HG02798 (cell line): ENCODE results near the gene TMPRSS4.

Experiments used
- ATAC-seq: cut with Tn5 transposase; IDR thresholded peaks from one replicate; pipeline ENCODE4 v1.9.1; 2021; ENCODE audit warnings: mild to moderate bottlenecking; ENCODE audit not compliant: unreplicated experiment, poor library complexity

The TMPRSS4 gene

DNA sequence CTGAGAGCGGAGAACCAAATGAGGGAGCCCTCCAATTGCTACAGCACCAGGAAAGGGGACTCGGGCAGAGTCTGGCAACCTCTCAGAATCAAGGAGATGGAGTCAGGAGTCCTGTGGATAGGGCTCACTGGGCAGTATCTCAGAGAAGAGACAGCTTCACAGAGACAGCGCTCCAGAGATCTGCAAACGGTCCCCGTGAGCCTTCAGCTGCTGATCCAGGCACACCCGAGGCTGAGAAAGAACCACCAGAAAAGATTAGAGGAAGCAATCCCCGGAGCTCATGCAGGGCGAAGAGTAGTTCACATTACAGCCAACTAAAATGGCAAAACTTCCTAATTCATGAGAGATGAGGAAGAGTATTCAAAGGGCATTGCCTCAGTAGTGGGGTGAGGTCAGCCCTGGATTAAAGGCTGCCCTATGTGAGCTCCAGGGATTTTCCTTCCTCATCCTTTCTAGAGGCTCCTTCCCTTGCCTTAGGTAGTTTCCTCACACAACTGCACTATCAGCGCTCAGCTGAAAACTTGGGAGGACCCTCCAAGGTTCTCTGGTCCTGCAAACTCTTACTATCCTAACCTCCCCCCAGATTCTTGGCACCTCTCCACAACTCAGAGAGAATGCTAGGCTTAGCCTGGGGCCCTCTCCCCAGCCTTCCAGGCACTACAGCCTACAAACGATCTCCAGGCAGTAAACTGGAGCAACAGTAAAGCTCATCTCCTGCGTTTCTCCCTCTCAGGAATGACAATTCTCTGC lies 52.0 kb downstream of the TMPRSS4 start:
- ATAC-seq: no peak

DNA sequence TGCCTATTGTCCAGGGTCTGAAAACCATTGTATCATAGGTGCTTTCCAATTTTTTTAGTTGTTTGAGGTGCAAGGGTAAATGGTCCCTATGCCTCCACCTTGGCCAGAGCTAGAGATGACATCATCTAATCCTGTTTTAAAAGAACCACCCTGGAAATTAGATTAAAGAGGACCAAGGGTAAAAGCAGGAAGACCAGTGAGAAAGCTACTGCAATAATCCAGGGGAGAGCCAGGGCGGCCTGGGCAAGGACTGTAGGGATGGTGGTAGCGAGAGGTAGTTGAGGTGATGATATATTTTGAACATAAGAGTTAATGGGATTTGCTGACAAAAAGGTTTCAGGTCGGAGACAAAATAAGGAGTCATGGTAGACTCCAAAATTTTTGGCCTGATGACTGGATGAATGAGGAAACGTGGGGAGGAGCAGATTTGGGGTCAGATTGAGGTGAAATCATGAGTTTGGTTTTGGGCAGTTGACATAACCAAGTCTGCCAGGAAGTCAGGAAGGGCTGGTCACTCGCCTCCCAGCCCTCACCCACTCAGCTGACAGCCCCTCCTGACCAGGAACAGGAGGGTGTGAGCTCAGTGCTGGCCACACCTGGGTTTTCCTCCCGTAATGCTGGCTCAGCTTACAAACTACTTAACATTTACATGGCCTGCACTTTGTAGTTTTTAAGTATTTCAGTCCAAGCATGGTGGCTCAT lies 52.7 kb downstream of the TMPRSS4 start:
- no peak for ATAC-seq

GRCh38 chr11:118132385-118133151 lies 55.7 kb downstream of the TMPRSS4 start:
- no peak for ATAC-seq

DNA sequence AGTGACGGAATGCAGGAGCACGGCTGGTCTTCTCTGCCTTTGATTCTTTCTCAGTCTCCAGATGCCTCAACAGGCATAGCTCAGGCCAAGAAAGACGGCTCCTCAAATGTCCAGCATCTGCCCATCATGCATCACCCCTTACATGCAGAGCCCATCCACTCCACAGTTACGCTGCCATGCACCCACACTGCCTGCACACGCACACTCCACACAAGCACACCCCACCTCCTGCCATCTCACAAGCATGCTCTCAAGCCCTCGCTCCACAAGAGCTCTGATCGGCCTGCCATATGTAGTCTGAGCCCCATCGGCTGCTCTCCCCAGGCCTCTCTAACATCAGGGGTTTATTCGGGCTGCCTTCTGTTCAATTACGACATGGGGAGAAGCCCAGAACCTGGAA lies 56.9 kb downstream of the TMPRSS4 start:
- ATAC-seq: no peak

DNA sequence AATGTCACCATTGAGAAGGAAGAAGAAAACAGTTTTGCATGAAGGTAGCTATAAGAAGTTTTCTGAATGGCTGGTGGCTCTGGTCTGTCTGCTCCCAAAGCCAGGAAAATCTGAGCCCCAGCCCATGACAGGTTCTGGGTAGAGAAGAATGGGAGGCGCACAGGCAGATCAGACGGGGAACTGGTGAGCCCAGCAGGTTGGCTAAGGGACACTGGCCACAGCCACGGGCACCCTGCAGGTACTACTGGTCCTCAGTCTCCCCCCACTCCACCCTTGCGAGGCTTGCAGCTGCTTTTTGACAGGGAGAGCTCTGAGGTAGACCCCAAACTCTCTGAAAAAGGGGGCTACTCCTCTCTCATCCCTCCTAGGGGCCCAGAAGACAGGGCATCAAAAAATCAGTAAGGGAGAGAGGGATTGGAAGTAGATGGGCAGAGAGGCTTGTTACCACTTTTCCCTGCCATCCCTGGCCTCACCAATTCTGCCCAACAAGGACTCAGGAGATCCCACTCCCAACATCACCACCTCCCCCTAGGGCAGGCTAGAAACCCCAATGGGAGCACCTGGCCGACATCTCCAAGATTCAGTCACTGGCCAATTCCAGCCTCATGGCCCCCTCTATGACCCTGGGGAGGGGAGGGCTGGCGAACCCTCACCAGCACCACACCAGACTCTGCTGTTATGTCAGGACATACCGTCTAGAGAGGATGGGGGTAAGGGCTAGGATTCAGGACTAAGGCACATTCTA lies 58.3 kb downstream of the TMPRSS4 start:
- no peak for ATAC-seq

GRCh38 chr11:118135796-118136165 lies 58.9 kb downstream of the TMPRSS4 start:
- no peak for ATAC-seq

DNA sequence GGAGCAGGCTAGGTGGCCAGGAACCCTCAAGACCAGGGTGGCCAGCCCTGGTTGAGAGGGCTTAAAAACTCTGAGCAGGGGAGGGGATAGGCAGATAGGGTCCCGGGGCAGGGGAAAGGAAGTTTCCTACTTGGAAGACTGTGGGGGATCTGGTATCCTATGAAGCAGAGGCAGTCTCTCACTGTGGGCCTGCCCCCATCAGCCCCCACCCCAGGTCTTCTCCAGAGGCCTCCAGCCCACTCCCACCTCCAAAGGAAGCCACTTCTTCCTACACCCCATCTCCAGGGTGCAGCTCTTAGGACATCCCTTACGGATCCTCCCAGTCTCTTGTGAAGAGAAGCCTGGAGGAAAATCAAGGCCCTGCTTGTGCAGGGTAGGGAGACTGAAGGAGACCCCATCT lies 59.5 kb downstream of the TMPRSS4 start:
- ATAC-seq: no peak

DNA sequence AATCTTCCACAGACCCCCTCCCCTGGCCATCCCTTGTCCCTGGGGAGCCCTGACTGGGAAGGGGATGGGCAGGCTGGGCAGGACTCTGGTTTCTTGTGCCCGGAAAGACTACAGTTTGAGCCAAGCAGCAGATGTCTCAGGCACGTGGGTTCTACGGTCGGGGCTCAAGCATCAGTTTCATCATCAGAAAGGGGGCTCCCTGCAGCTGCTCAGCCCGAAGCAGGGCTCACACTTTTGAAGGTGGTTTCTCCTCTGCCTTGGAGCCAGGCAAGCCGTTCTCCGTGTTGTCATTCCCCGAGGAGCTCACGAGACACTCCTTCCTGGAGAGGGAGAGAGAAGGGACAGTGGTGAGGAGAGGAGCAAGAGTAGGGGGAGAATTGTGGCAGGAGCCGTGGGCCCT lies 59.9 kb downstream of the TMPRSS4 start:
- ATAC-seq: no peak

DNA sequence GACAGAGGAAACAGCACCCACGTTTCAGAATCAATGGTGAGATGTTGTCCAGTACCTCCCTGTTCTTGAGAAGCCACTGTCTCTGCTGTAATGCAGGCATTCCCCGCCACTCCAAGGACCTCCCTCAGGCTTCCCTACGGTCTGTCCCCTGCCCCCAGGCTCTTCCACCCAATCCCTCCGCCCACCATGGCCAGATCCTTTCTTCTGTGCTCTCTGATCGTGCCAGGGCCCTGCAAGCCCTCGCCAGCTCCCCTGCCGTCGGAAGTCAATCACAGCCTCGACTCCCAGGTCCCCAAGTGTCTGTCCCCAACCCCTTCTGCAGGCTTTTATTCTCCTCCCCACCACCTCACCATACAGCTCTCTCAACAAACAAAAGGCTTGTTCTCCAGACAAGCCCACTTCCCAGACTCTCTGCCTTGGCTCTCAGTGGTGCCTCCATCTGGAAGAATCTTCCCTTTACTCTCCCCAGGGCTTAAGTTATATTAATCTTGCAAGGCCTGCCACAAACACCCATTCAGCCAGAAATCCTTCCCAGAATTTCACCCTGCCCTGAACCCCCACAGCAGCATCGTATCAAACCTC lies 62.1 kb downstream of the TMPRSS4 start:
- ATAC-seq: no peak

GRCh38 chr11:118139578-118139977 lies 62.7 kb downstream of the TMPRSS4 start:
- ATAC-seq: no peak

- ATAC-seq: no peak
Observed at GRCh38 chr11:118142081-118142480, 65.2 kb downstream of the TMPRSS4 start.

- no peak for ATAC-seq
Observed at GRCh38 chr11:118142809-118143208, 65.9 kb downstream of the TMPRSS4 start.

DNA sequence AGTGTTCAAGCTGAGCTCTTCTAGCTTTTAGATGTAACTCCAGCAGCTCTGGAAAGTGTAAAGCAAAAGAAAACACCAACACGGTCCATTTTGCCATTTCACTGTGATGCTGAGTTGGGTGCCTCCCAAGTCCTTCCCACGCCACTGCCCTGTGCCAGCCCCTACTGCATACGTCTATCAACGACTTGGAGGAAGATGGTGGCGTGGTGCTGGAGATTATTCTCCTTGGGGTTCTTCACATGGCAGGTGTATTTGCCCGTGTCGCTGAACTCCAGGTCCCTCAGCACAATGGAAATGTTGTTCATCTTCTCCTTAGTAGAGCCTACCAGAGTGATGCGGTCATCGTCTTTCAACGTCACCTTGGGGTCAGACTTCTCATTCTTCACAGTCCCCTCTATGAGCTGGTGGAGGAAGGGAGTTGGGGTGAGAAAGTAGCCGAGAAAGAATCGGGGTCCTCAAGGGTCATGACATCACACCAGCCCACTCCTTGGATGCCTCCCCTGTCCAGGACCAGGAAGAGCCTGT lies 66.8 kb downstream of the TMPRSS4 start:
- no peak for ATAC-seq

- ATAC-seq: peak; percentile 11
Observed at GRCh38 chr11:118144301-118145268, 67.7 kb downstream of the TMPRSS4 start.

- ATAC-seq: peak; percentile 85
Observed at GRCh38 chr11:118145285-118146227, 68.7 kb downstream of the TMPRSS4 start.

DNA sequence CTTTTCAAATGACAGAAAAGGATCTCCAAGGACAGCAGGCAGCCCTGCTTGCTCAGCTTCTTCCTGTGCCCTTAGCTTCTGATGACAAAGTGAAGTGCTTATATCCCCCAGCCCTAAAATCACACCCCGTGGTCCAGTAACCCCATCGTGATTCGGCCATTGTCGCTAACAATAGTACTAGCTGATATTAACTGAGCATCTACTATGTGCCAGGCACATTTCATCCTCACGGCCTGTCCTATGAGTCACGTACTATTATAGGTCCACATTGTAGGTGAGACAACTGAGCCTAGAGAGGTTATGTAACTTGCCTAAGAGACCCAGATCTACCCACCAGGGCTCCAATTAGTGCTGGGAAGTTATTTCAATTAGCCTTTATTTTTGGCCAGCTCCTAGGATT lies 69.7 kb downstream of the TMPRSS4 start:
- ATAC-seq: no peak

- ATAC-seq: no peak
Observed at GRCh38 chr11:118147502-118147901, 70.6 kb downstream of the TMPRSS4 start.

GRCh38 chr11:118148240-118148639 lies 71.4 kb downstream of the TMPRSS4 start:
- no peak for ATAC-seq
